A673 (cell line): ENCODE measurements around the gene CACNA2D3.

Experiments
- CTCF ChIP-seq: fragments of 300-800, 200-600 bp; sonication (generic); conservative IDR thresholded peaks from 2 replicates; pipeline ENCODE4 v1.5.1; 2017; ENCODE audit warnings: low read depth, mild to moderate bottlenecking, antibody characterized with exemption, low read length, moderate library complexity, mixed read lengths
- EZH2 ChIP-seq: fragments of 200-600 bp; sonication (generic); IDR thresholded peaks from 2 replicates; pipeline ENCODE4 v1.6.1; 2017; ENCODE audit warnings: borderline replicate concordance, low read depth, mild to moderate bottlenecking, mixed read lengths, antibody characterized with exemption, low read length; ENCODE audit not compliant: poor library complexity, severe bottlenecking

DNA sequence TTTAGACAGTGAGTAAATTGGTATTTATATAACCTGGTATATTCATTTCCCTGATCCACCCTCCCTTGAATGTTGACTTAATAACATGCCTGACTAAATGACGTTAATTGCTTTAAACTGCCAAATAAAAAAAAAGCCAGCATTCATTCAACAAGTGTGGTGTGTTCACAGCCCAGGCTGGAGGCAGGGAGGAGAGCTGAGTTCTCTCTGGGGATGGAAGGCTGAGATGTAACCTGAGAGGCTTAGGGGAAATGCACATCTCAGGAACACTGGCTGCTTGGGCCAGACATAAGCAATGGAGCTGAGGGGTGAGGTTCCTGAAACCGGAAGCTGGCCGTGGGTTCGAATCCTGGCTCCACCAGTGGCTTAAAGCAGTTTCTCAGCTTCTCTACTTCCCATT, 17.3 kb downstream of the CACNA2D3 start:
- TF ChIP-seq CTCF (no peak), EZH2 (no peak)
